ENCODE results near the gene CDT1. TPM values are rescaled to one million over a fixed set of nuclear protein-coding genes. Genes with fewer than 3 reads are reported as not detected.

Gene CDT1
- total RNA-seq, 4 donors from 2014 or later = 0.31 to 2.5 (median 0.42) TPM; not detected in 1

- no peak for DNase-seq
- ATAC-seq = no peak
- no peaks in the 10 kb centered on the region for H3K9me3 ChIP-seq
- H3K4me3 ChIP-seq = no peak overlapping the region
- no peaks in the 10 kb centered on the region for H3K27me3 ChIP-seq
- H3K27ac ChIP-seq = no peak overlapping the region
- H3K4me1 ChIP-seq = no peaks in the 10 kb centered on the region
- intact Hi-C loops (cut with DNase I; ENCODE audit: low total_unique reads) = no loop called here
- in situ Hi-C loops (cut with MboI; ENCODE audit: low sequenced_read_pairs in 4 of 4) = no loop called here
- no peak for TF ChIP-seq POLR2A (IDR thresholded peaks at IDR 0.05)
- TF ChIP-seq, protein P1, sequence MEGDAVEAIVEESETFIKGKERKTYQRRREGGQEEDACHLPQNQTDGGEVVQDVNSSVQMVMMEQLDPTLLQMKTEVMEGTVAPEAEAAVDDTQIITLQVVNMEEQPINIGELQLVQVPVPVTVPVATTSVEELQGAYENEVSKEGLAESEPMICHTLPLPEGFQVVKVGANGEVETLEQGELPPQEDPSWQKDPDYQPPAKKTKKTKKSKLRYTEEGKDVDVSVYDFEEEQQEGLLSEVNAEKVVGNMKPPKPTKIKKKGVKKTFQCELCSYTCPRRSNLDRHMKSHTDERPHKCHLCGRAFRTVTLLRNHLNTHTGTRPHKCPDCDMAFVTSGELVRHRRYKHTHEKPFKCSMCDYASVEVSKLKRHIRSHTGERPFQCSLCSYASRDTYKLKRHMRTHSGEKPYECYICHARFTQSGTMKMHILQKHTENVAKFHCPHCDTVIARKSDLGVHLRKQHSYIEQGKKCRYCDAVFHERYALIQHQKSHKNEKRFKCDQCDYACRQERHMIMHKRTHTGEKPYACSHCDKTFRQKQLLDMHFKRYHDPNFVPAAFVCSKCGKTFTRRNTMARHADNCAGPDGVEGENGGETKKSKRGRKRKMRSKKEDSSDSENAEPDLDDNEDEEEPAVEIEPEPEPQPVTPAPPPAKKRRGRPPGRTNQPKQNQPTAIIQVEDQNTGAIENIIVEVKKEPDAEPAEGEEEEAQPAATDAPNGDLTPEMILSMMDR (IDR thresholded peaks at IDR 0.05 in 4 of 5, conservative IDR thresholded peaks at IDR 0.05 in 1 of 5) = no peak
- peaks cover 0 to 15% of the 10 kb centered on the region in 2 donors for H3K36me3 ChIP-seq
Observed at GRCh38 chr16:88842806-88843205, 39.2 kb downstream of the CDT1 start.

DNA sequence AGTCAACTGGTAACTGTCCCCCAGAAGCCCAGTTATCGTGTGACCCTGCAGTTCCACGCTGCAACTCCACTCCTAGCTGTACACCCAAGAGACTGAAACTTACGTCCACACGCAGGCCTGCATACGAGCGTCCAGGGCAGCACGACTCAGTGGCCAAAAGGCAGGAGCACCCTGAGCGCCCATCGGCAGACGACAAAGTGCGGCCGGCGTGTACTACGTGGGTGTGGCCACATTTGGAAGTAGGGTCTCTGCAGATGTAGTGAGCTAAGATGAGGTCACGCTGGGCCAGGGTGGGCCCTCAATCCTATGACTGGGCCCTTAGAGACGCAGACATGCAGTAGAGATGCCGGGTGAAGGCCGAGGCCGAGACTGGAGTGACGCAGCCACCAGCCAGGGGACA lies 39.7 kb downstream of the CDT1 start:
- H3K4me3 ChIP-seq = no peak overlapping the region
- in situ Hi-C loops (cut with MboI; ENCODE audit: low sequenced_read_pairs in 4 of 4) = no loop called here
- intact Hi-C loops (cut with DNase I; ENCODE audit: low total_unique reads) = no loop called here
- no peak for ATAC-seq
- no peak overlapping the region for H3K27ac ChIP-seq
- DNase-seq = no peak
- H3K36me3 ChIP-seq = peaks cover 0 to 15% of the 10 kb centered on the region in 2 donors
- no peaks in the 10 kb centered on the region for H3K27me3 ChIP-seq
- no peaks in the 10 kb centered on the region for H3K9me3 ChIP-seq
- H3K4me1 ChIP-seq = no peaks in the 10 kb centered on the region
- TF ChIP-seq, protein P1 (IDR thresholded peaks at IDR 0.05 in 4 of 5, conservative IDR thresholded peaks at IDR 0.05 in 1 of 5) = no peak
- no peak for TF ChIP-seq POLR2A (IDR thresholded peaks at IDR 0.05)

DNA sequence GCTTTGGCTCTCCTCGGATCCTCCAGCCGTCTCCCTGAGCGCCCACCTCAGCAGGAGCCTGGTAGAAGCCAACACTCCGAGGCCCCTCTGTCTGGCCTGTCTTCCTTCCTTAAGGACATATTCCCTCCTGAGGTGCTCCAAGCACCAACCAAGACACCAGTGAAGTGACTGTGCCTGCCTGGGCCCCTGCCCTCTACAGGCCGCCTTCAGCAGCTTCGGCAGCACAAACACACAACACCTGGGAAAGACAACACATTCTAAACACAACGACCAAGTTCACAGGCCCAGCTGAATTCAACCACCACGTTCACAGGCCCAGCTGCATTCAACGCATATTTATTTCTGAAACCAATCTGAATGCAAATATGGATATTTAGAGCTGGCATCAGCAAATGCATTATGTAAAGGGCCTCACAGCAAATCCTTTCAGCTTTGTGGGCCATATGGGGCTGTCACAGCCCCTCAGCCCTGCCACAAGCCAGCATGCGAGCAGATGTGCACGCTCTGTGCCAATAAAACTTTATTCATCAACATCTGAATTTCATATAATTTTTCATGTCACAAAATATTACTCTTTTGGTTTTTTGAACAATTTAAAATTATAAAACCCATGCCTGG lies 40.9 kb downstream of the CDT1 start:
- no peaks in the 10 kb centered on the region for H3K27me3 ChIP-seq
- no peaks in the 10 kb centered on the region for H3K9me3 ChIP-seq
- H3K4me1 ChIP-seq = no peaks in the 10 kb centered on the region
- H3K36me3 ChIP-seq = peaks cover 0 to 11% of the 10 kb centered on the region in 2 donors
- no peak overlapping the region for H3K4me3 ChIP-seq
- intact Hi-C loops (cut with DNase I; ENCODE audit: low total_unique reads) (no loop called here), in situ Hi-C loops (cut with MboI; ENCODE audit: low sequenced_read_pairs in 4 of 4) (no loop called here)
- DNase-seq = no peak
- TF ChIP-seq, protein P1 (IDR thresholded peaks at IDR 0.05 in 4 of 5, conservative IDR thresholded peaks at IDR 0.05 in 1 of 5) = no peak
- TF ChIP-seq POLR2A (IDR thresholded peaks at IDR 0.05) = no peak
- no peak for ATAC-seq
- no peak overlapping the region for H3K27ac ChIP-seq

DNA sequence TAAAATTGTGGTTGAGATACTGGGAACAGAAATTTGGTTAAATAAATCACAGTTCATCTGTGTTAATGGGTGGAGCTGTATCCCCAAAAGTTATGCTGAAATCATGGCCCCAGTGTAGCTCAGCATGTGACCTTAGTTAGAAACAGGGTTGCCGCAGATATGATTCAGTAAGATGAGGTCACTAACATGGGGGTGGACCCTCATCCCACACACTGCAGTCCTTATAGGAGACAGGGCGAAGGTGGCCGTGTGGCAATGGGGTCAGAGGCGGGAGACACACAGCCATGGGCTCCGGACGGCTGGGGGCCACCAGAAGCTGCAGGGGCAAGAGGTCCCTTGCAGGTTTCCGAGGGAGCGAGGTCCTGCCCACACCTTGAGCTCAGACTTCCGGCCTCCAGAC lies 42.5 kb downstream of the CDT1 start:
- Histone ChIP-seq H3K4me1 (no peaks in the 10 kb centered on the region), H3K27me3 (no peaks in the 10 kb centered on the region), H3K4me3 (no peak overlapping the region), H3K36me3 (peaks cover 0 to 6% of the 10 kb centered on the region in 2 donors), H3K27ac (no peak overlapping the region), H3K9me3 (no peaks in the 10 kb centered on the region)
- in situ Hi-C loops (cut with MboI; ENCODE audit: low sequenced_read_pairs in 4 of 4) = no loop called here
- DNase-seq (no peak), ATAC-seq (no peak)
- TF ChIP-seq, protein P1 (IDR thresholded peaks at IDR 0.05 in 4 of 5, conservative IDR thresholded peaks at IDR 0.05 in 1 of 5) = no peak
- no peak for TF ChIP-seq POLR2A (IDR thresholded peaks at IDR 0.05)
- intact Hi-C loops (cut with DNase I; ENCODE audit: low total_unique reads) = no loop called here

DNA sequence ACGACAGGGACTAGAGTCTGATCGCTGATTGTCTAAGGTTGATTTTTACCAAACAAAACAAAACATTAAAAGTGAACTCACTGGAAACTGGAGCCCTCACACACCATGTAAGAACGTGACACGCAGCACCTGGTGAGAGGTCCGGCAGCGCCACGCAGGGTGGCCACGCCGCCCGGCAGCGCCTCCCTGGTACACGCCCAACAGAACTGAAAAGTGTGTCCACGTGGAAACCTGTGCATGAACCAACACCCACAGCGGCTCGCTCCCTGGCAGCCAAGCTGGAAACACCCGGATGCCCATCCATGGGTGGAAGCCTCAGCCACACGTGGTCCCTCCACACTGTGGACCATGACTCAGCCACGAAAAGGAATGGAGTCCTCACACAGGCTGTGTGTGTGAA lies 44.1 kb downstream of the CDT1 start:
- TF ChIP-seq, protein P1 (IDR thresholded peaks at IDR 0.05 in 4 of 5, conservative IDR thresholded peaks at IDR 0.05 in 1 of 5) = no peak
- no peak for TF ChIP-seq POLR2A (IDR thresholded peaks at IDR 0.05)
- H3K4me3 ChIP-seq = no peak overlapping the region
- no peak for DNase-seq
- intact Hi-C loops (cut with DNase I; ENCODE audit: low total_unique reads) = no loop called here
- no peaks in the 10 kb centered on the region for H3K9me3 ChIP-seq
- H3K4me1 ChIP-seq = no peaks in the 10 kb centered on the region
- no peak overlapping the region for H3K27ac ChIP-seq
- H3K27me3 ChIP-seq = no peaks in the 10 kb centered on the region
- in situ Hi-C loops (cut with MboI; ENCODE audit: low sequenced_read_pairs in 4 of 4) = no loop called here
- peaks cover 0 to 6% of the 10 kb centered on the region in 2 donors for H3K36me3 ChIP-seq
- ATAC-seq = no peak
